Central memory CD8-positive, alpha-beta T cell (primary cell): ENCODE data around the gene AGBL4.

ENCODE experiments used
- ATAC-seq: fragments of 150-1000 bp; cut with Tn5 transposase; replicated peaks from 2 replicates; pipeline ENCODE4 v1.10.0; 2022; ENCODE audit warnings: mild to moderate bottlenecking, moderate FRiP score, moderate number of reproducible peaks; ENCODE audit not compliant: poor library complexity, severe bottlenecking; ENCODE audit errors: extremely low read depth
- DNase-seq, 2 donors: peaks; one replicate each; pipeline ENCODE4 v3.0.0; 2021; ENCODE audit warnings: low spot score in 2 of 2
- H3K27ac Mint-ChIP-seq: one replicate; pipeline ENCODE4 v1.8.0; 2022; ENCODE audit warnings: low read depth, mild to moderate bottlenecking, moderate library complexity, mixed read lengths
- H3K27me3 Mint-ChIP-seq: one replicate; pipeline ENCODE4 v1.8.0; 2022; ENCODE audit warnings: mixed read lengths
- H3K36me3 Mint-ChIP-seq: one replicate; pipeline ENCODE4 v1.8.0; 2022; ENCODE audit warnings: mild to moderate bottlenecking, moderate library complexity, mixed read lengths; ENCODE audit not compliant: insufficient read depth
- H3K4me1 Mint-ChIP-seq: one replicate; pipeline ENCODE4 v1.8.0; 2022; ENCODE audit warnings: mixed read lengths
- H3K4me3 Mint-ChIP-seq: one replicate; pipeline ENCODE4 v1.8.0; 2022; ENCODE audit warnings: mild to moderate bottlenecking, moderate library complexity, mixed read lengths
- H3K9me3 Mint-ChIP-seq: one replicate; pipeline ENCODE4 v1.8.0; 2022; ENCODE audit warnings: mixed read lengths

Gene AGBL4

DNA sequence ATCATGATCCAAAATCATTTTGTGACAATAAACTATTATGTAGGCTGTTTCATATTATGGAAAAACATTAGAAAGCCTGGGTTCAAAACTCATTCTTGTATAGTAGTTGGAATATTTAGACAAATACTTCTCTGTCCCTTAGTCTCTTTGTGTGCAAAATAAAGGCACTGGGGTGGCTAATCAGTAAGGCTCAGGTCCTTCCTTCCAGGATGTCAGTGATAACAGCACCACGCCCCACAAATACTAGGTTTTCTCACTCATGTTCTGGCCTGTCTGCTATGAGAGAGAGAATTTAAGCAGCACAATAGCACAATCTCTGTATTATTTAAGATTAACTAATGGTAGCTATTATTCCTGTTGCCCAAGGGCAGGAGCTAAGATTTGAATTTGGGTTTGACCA lies 788.8 kb downstream of the AGBL4 start:
- Mint-ChIP-seq H3K27ac (no peak overlapping the region), H3K9me3 (peaks cover 12% of the 10 kb centered on the region), H3K36me3 (no peaks in the 10 kb centered on the region), H3K4me3 (no peak overlapping the region), H3K27me3 (no peaks in the 10 kb centered on the region), H3K4me1 (no peaks in the 10 kb centered on the region)
- no peak for DNase-seq
- no peak for ATAC-seq

DNA sequence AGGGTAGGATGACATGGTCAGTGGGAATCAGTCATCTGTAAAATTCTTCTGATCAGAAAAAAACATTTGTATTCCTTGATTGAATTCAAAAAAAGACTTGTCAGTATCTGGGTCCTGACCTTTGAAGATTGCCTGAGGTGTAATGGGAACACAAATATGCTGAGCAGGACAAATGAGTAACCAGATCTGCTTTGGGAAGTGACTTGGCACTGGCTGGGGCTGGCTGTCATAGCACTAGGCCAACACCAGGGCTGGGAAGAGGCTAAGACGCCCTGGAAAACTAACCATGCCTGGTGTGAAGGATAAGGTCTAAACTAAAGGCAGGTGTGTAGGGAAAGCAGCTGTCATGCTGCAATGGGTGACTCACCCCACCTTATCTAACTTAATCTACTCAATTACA lies 794.2 kb downstream of the AGBL4 start:
- no peaks in the 10 kb centered on the region for H3K27me3 Mint-ChIP-seq
- H3K9me3 Mint-ChIP-seq = no peaks in the 10 kb centered on the region
- no peak overlapping the region for H3K27ac Mint-ChIP-seq
- no peak overlapping the region for H3K4me3 Mint-ChIP-seq
- DNase-seq (no peak), ATAC-seq (no peak)
- no peaks in the 10 kb centered on the region for H3K4me1 Mint-ChIP-seq
- H3K36me3 Mint-ChIP-seq = no peaks in the 10 kb centered on the region

DNA sequence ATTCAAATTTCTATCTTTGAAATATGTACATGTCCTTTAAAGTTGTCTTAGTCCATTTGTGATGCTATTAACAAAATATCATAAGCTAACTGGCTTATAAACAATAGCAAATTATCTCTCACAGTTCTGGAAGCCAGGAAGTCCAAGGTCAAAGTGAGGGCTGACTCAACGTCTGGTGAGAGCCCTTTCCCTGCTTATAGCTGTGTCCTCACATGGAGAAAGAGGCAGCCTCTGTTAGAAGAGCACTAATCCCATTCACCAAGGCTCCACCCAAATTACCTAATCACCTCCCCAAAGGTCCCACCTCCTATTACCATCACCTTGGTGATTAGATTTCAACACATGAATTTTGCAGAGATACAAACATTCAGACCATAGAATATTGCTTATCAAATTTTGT lies 797.0 kb downstream of the AGBL4 start:
- no peak overlapping the region for H3K4me3 Mint-ChIP-seq
- ATAC-seq (no peak), DNase-seq (no peak)
- no peak overlapping the region for H3K27ac Mint-ChIP-seq
- H3K4me1 Mint-ChIP-seq = no peaks in the 10 kb centered on the region
- no peaks in the 10 kb centered on the region for H3K9me3 Mint-ChIP-seq
- no peaks in the 10 kb centered on the region for H3K27me3 Mint-ChIP-seq
- no peaks in the 10 kb centered on the region for H3K36me3 Mint-ChIP-seq

DNA sequence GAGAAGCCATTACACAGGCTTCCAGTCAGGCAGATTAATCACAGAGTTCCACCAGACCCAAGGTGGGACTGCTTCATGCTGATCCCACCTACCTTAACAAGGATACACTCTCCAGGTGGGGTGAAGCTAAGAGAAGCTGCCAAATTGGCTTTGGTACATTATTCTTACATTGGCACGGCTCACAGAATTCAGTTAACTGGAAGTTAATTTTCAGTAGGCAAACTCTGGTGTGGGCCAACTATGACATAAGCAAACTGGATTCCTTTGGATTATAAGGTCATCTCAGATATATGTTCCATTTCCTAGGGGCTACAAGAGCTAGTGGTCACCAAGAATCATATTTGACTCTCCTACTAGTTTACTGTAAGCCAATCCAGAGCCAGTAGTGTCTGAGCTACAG lies 798.3 kb downstream of the AGBL4 start:
- ATAC-seq (no peak), DNase-seq (no peak)
- Mint-ChIP-seq H3K4me1 (no peaks in the 10 kb centered on the region), H3K27me3 (no peaks in the 10 kb centered on the region), H3K4me3 (no peak overlapping the region), H3K36me3 (no peaks in the 10 kb centered on the region), H3K27ac (no peak overlapping the region), H3K9me3 (no peaks in the 10 kb centered on the region)

DNA sequence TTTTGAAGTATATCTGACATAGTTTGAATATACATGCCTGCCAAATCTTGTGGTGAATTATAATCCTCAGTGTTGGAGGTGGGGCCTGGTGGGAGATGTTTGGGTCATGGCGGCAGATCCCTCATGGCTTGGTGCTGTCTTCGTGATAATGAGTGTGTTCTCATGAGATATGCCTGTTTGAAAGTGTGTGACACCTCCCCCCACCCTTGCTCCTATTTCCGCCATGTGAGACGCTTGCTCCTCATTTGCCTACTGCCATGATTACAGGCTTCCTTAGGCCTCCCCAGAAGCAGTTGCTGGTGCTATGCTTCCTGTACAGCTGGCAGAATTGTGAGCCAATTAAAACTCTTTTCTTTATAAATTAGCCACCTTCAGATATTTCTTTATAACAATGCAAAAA lies 810.5 kb downstream of the AGBL4 start:
- H3K9me3 Mint-ChIP-seq = peaks cover 6% of the 10 kb centered on the region
- ATAC-seq = no peak
- no peak overlapping the region for H3K27ac Mint-ChIP-seq
- no peaks in the 10 kb centered on the region for H3K4me1 Mint-ChIP-seq
- DNase-seq = no peak
- H3K27me3 Mint-ChIP-seq = peaks cover 18% of the 10 kb centered on the region
- no peaks in the 10 kb centered on the region for H3K36me3 Mint-ChIP-seq
- no peak overlapping the region for H3K4me3 Mint-ChIP-seq

DNA sequence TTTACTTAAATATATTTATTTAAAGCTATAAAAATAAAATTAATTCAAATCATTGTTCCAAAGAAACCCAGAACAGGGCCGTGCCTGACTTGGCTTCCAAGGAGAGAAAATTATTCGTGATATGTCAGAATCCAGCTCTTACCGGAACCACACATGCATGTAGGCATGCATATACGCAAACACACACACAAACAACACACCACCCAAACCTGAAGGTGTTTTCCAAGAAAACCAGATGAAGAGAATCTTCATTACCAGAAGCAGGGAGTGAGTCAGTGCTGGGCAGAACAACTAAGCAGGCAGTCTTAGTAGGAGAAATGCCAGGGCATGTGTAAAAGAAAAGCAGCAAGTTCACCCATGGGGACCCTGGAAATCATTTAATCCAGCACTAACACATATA lies 815.0 kb downstream of the AGBL4 start:
- no peak for ATAC-seq
- Mint-ChIP-seq H3K4me3 (no peak overlapping the region), H3K27ac (no peak overlapping the region), H3K4me1 (no peaks in the 10 kb centered on the region), H3K27me3 (peaks cover 8% of the 10 kb centered on the region), H3K36me3 (no peaks in the 10 kb centered on the region), H3K9me3 (no peaks in the 10 kb centered on the region)
- no peak for DNase-seq

DNA sequence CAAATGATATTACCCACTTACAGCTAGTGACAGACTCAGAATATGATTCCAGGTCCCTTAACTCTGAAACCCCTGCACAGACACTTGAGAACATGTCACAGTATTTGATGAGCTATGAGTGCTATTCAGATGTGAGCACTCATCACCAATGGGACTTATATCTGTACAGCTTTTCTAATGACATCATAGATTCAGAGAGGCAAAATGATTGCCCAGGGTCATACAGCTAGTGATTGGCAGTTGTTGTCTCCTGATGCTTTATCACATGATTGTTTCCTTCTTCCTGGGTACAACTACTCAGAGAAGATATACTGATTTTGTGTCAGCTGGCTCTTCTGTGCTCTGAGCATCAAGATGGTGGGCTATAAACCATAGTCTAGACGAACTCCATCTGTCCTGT lies 819.0 kb downstream of the AGBL4 start:
- no peaks in the 10 kb centered on the region for H3K4me1 Mint-ChIP-seq
- H3K36me3 Mint-ChIP-seq = no peaks in the 10 kb centered on the region
- H3K9me3 Mint-ChIP-seq = no peaks in the 10 kb centered on the region
- no peak for ATAC-seq
- no peak for DNase-seq
- H3K4me3 Mint-ChIP-seq = no peak overlapping the region
- H3K27me3 Mint-ChIP-seq = peaks cover 11% of the 10 kb centered on the region
- no peak overlapping the region for H3K27ac Mint-ChIP-seq

DNA sequence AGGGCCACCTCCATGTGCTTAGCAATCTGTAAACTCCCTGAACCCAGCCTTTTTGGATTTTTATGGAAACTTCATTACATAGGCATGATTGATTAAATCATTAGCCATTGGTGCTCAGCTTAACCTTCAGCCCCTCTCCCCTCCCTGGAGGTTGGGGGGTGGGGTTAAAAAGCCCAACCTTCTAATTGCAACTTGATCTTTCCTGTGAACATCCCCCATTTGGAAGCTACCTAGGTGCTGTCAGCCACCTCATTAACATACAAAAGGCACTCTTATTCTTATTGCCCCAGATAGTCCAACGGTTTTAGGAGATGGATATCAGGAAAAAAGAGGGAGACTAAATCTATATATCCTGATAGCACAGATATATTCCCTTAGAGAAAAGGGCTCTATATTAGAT lies 823.0 kb downstream of the AGBL4 start:
- H3K36me3 Mint-ChIP-seq = no peaks in the 10 kb centered on the region
- peaks cover 6% of the 10 kb centered on the region for H3K9me3 Mint-ChIP-seq
- H3K4me3 Mint-ChIP-seq = no peak overlapping the region
- H3K4me1 Mint-ChIP-seq = no peaks in the 10 kb centered on the region
- ATAC-seq (no peak), DNase-seq (no peak)
- peaks cover 17% of the 10 kb centered on the region for H3K27me3 Mint-ChIP-seq
- no peak overlapping the region for H3K27ac Mint-ChIP-seq

DNA sequence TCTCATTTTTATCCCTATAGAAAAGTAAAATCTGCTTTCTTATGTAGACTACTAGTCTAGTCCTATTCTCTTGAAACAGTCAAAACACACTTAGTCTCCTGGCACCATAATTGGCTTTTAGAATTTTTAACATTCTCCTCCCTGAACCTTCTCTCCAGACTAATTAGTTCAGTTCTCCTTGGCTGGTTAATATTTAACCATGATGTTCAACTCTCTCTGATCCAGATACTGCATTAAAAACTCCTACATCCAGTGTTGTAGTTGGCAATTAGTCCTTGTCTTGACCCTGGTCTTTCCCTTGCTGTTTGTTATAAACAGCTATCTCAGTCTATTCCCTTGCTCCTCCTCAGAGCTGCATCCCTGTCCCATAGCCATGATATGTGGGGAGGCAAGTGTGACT lies 824.2 kb downstream of the AGBL4 start:
- peaks cover 17% of the 10 kb centered on the region for H3K27me3 Mint-ChIP-seq
- H3K27ac Mint-ChIP-seq = no peak overlapping the region
- no peak overlapping the region for H3K4me3 Mint-ChIP-seq
- H3K9me3 Mint-ChIP-seq = peaks cover 14% of the 10 kb centered on the region
- no peaks in the 10 kb centered on the region for H3K36me3 Mint-ChIP-seq
- ATAC-seq (no peak), DNase-seq (no peak)
- H3K4me1 Mint-ChIP-seq = no peaks in the 10 kb centered on the region

DNA sequence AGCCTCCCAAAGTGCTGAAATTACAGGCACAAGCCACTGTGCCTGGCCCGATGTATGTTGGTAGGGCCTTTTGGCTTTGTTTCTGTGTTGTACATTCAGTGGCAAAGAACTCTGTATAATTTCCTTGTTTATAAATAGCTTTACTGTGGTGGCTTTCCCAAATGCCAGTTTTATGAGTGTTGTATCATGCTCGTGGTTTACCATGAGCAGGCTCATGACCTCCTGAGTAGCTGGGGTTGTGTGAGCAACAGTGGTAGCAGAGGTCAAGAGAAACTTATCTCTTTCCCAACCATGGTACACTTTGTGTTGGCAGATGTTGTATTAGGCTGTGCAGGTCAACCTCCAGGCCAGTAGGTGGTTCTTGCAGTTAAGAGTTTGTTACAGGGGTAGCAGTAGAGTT lies 826.7 kb downstream of the AGBL4 start:
- Mint-ChIP-seq H3K36me3 (no peaks in the 10 kb centered on the region), H3K9me3 (peaks cover 14% of the 10 kb centered on the region), H3K27ac (no peak overlapping the region), H3K4me1 (no peaks in the 10 kb centered on the region), H3K27me3 (peaks cover 15% of the 10 kb centered on the region), H3K4me3 (no peak overlapping the region)
- ATAC-seq (no peak), DNase-seq (no peak)

DNA sequence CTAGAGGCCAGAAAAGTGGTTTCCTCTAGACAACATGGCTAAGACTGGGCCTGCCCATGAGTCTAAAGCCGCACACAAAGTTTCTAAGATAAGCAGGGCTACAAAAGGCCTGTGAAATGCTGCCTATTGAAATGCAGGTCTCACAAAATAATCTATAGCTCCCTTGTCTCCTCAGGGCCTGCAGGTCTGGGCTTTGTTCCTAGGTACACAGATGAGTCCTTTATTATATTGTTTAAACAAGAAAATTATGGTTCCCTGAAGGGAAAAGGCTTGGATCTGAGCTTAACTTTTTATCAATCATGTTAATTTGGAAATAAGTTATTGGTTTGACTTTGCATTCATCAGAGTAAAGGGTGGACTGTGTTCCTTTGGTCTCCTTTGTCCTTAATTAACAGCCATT lies 833.6 kb downstream of the AGBL4 start:
- H3K4me3 Mint-ChIP-seq = no peak overlapping the region
- H3K36me3 Mint-ChIP-seq = no peaks in the 10 kb centered on the region
- ATAC-seq = no peak
- no peaks in the 10 kb centered on the region for H3K27me3 Mint-ChIP-seq
- DNase-seq = no peak
- no peaks in the 10 kb centered on the region for H3K4me1 Mint-ChIP-seq
- H3K9me3 Mint-ChIP-seq = peaks cover 14% of the 10 kb centered on the region
- H3K27ac Mint-ChIP-seq = no peak overlapping the region

DNA sequence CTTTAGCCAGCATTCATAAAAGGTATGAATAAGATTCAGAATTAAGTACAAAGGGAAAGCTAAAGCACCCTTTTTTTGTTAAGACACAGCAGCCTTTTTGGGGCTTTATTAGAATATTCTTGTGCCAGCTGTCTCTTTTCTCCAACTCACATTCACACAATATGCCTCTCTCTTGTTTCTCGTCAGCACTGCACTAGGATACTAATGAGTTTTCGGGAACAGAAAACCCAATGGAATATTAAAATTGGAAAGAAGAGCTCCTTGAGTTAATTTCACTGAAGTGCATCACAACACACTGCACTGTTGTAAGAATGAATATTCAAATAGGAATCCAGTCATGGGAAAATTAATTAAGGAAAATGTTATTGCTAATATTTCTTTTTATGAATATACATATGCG lies 836.7 kb downstream of the AGBL4 start:
- ATAC-seq (no peak), DNase-seq (no peak)
- Mint-ChIP-seq H3K27ac (no peak overlapping the region), H3K9me3 (peaks cover 13% of the 10 kb centered on the region), H3K4me1 (no peaks in the 10 kb centered on the region), H3K36me3 (no peaks in the 10 kb centered on the region), H3K27me3 (no peaks in the 10 kb centered on the region), H3K4me3 (no peak overlapping the region)

DNA sequence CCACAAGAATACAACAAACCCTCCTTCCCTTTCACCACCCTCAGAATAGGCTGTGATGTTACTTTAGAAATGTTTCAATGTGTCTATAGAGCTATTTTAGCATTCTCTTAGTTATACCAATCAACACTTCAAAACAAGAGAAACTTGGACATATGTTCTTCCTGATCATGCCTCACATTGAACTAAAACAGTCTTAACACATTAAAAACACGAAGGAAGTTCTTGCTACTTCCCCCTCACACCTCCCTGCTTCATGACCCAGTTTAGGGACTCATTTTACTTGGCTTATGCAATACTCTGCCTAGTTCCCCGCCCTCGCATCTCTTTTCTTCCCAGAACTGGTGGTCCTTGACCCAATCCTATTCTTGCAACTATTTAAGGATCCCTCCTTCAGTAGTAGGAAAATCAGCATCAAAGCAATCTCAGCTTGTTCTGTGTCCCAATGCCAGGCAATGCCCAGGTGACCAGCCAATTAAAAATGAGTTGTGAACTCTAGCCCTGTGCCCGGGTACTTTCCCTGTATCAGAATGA lies 838.2 kb downstream of the AGBL4 start:
- no peak overlapping the region for H3K27ac Mint-ChIP-seq
- DNase-seq = no peak
- peaks cover 13% of the 10 kb centered on the region for H3K9me3 Mint-ChIP-seq
- no peaks in the 10 kb centered on the region for H3K36me3 Mint-ChIP-seq
- H3K27me3 Mint-ChIP-seq = no peaks in the 10 kb centered on the region
- no peak for ATAC-seq
- H3K4me1 Mint-ChIP-seq = no peaks in the 10 kb centered on the region
- no peak overlapping the region for H3K4me3 Mint-ChIP-seq

DNA sequence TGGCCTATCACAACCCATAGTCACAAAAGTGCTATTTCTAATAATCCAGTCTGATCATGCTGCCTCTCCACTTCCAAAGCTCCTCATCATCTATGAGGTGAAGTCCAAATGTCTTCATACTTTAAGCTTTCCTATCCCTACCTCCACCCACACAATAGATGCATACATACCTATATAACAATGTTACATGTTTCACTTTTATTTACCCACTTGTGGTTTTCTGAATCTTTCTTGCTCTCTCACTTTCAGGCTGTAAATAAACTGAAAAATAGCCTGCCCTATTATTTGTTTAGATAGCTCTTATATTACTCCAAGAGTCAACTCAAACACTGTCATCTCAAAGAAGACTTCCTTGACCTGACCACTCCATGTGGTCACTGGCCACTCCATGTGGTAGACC lies 840.3 kb downstream of the AGBL4 start:
- H3K9me3 Mint-ChIP-seq = peaks cover 13% of the 10 kb centered on the region
- no peak overlapping the region for H3K27ac Mint-ChIP-seq
- H3K27me3 Mint-ChIP-seq = no peaks in the 10 kb centered on the region
- H3K4me1 Mint-ChIP-seq = no peaks in the 10 kb centered on the region
- DNase-seq = no peak
- no peak overlapping the region for H3K4me3 Mint-ChIP-seq
- no peak for ATAC-seq
- no peaks in the 10 kb centered on the region for H3K36me3 Mint-ChIP-seq
